HL-60/S4 (cell line): ENCODE measurements around the gene DECR2.
"Not testable (repeated sequence)": the region's sequence is repeated elsewhere in the genome, so short reads cannot be mapped to it uniquely, and the experiment has no call there.

Experiments used
- in situ Hi-C: fragments of 300-500 bp; cut with MboI; formaldehyde crosslinking; loops from 2 replicates; pipeline ENCODE4 v1.14.3; 2022; ENCODE audit warnings: low sequenced_read_pairs

Gene DECR2

DNA sequence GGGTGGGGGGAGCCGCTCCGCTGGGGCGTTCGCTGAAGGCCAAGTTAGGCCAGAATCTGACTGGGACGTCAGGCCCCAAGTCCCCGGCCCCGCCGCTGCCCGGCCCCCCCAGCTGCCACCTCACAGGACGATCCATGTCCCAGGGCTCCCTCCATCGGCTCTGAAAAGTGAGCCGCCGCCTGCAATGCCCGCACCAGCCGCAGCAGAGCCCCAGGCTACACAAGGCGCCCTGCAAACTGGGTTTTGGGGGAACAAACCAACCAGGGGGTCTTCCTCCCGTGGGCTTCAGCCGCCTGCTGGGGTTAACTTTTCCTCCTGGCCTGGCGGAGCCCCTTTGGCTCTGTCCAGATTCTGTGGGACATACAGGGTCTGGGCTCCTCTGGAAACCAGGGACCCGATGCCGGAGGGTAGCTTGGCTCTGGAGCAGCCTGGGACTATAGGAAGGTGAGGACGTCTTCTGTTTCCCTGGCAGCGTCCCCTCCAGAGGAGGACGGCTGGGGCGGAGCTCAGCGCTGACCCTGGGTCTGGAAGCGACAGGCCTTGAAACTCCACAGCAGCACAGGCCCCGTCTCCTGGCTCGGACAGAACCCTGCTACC is 3.9 kb upstream of the DECR2 start:
- in situ Hi-C loops = loop anchor here (10.0 kb wide), 1 partner anchor 267 kb away; the partner anchor contains the start of gene RHOT2

GRCh38 chr16:398561-399339 is 2.9 kb upstream of the DECR2 start:
- in situ Hi-C loops = loop anchor here (10.0 kb wide), 1 partner anchor 266 kb away; the partner anchor contains the start of gene RHOT2

DNA sequence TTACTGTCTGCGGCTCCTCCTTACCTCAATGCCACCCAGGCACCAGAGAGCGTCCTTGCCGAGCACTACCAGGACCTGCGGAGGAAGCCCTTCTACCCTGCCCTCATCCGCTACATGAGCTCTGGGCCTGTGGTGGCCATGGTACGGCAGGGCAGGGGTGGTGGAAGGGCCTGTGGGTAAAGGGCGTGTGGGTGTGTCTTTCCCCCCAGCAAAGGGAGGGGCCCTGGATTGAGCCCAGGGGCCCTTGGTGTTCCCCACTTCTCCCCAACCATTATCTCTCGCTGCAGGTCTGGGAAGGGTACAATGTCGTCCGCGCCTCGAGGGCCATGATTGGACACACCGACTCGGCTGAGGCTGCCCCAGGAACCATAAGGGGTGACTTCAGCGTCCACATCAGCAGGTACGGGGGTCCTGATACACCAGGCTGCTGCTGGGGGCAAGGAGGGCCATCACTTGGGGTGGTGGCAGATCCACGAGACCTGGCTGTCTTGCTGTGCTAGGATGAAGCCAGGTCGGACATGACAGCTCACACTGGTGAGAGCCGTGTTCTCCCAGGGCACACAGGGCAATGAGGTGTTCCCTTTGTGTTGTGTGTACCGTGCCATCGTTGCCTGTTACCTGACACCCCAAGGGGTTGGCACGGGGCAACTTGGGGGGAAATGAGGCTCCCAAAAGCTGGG is 2.2 kb upstream of the DECR2 start:
- in situ Hi-C loops = loop anchor here (10.0 kb wide), 1 partner anchor 265 kb away; the partner anchor contains the start of gene RHOT2

- in situ Hi-C loops = no loop called here
These were observed 1.6 kb upstream of the DECR2 start for GRCh38 chr16:400061-400591.

DNA sequence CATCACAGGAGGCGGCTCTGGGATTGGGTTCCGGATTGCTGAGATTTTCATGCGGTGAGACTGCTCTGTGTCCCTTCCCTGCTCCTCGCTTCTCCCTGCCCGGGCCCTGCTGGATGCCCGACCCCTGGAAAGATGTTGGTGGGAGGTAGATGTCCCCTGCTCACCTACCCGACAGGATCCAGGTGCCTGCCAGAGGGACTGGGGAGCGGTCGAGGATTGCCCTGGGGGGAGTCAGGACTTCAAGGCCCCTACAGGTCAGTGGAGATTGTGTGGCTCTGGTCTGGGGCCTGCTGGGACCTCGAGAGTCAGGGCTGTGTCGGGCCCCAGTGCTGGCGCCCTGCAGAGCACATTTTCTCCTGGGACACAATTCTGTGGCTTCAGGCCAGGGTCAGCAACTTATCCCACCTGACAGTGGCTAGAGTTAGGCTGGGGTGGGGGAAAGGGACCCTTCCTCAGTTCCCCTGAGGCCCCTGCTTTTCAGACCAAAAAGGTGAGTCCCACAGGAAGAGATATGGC is 3.3 kb downstream of the DECR2 start:
- in situ Hi-C loops = no loop called here

- in situ Hi-C loops = no loop called here
These were observed 4.1 kb downstream of the DECR2 start for GRCh38 chr16:405548-406506.

DNA sequence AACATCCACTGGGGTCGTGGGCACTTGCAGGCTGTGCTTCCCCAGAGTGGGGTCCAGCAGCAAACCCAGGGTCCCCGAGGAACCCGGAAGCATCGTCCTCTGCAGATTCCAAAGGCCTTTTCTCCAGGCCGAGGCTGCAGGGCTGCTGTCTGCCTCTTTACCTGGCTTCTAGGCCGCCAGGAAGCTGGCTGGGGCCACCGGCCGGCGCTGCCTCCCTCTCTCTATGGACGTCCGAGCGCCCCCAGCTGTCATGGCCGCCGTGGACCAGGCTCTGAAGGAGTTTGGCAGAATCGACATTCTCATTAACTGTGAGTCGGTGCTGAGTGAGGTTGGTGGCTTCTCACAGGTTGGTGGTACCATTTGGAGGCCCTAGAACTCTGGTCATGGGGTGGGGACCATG is 5.6 kb downstream of the DECR2 start:
- in situ Hi-C loops = no loop called here

- in situ Hi-C loops = no loop called here
These were observed 9.0 kb downstream of the DECR2 start for GRCh38 chr16:410516-411178.

- in situ Hi-C loops = no loop called here
These were observed 10.0 kb downstream of the DECR2 start for GRCh38 chr16:411576-412265.

DNA sequence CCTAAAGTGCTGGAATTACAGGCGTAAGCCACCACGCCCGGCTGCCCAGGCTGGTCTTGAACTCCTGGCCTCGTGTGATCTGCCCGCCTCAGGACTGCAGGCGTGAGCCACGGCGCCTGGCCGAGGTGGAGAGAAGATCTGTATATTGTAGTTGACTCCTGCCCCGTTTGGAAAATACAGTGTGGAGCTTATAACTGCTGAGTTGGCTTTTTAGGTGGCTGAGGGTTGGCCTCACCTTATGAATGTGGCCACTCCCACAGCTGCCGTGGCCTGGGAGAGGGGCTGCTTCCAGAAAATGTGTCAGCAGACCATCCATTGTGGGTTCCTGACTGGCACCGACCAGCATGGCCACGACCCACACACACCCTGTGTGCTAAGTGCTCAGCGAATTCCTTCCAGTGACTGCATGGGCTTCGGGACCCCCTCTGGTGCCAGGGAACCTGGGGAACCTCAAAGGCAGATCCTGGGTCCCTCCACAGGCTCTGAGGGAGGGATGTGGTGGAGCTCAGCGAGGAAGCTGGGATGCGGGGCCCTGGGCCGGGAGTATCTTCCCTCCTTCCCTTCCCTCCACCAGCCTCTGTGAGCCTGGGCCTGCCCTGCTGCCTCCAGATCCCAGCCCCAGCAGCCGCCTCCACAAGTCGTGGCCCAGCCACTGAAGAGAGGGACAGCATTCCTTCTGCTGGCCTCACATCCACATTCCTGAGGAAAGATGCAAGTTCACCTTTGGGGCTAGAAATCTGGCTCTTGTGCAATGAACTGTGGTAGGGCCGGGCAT is 12.9 kb downstream of the DECR2 start:
- in situ Hi-C loops = no loop called here

DNA sequence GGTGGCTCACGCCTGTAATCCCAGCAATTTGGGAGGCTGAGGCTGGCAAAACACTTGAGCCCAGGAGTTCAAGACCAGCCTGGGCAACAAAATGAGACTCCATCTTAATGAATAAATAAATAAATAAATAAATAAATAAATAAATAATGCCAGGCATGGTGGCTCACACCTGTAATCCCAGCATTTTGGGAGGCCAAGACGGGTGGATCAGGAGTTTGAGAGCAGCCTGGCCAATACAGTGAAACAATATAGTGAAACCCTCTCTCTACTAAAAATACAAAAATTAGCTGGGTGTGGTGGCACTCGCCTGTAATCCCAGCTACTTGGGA is 13.4 kb downstream of the DECR2 start:
- in situ Hi-C loops = not testable (repeated sequence)

GRCh38 chr16:422179-422578 is 20.5 kb downstream of the DECR2 start:
- in situ Hi-C loops = not testable (repeated sequence)

DNA sequence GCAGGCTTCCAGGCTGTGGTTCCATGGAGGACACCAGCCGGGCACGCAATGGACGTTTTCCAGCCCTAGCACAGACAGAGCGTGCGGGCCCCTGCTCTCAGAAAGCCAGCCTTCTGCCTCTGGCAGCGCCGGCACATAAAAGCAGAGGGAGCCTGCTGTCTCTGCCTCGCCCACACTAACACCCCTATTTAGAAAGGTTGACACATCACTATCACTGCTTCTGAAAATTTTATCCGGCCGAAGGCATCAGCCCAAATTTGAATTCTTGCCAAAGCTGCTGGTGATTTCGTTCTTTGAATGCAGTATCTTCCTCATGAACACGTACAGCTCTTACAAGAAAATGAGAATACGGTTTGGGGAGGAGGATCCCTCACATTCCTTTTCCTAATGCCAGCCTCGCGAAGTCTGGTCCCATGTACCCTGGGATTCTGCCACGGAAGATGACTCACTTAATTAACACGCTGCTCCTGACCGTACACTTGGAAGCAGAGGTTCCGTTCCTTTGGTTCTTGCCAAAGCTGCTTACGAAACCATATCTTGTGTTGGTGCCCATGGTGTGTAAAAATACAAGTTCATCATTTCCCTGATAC is 22.4 kb downstream of the DECR2 start:
- in situ Hi-C loops = no loop called here

DNA sequence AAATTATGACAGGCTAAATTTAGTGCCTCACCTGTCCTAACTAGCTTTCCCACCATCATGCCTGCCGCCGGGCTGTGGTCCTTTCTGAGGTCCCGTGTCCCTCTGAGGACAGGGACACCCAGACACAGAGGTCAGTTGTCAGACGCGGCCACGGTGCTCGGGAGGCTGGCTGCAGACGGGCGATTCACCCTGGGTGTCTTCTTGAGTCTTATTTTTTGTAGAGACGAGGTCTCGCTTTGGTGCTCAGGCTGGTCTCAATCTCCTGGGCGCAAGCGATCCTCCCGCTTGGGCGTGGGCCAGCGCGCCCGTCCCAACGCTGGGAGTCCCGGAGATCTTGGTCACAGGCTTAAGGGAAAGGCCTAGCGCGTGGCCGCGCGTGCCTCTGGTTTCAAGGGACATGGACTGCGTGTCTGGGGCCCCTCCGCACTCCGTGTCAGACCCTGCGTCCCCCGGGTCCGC is 23.0 kb downstream of the DECR2 start:
- in situ Hi-C loops = no loop called here

DNA sequence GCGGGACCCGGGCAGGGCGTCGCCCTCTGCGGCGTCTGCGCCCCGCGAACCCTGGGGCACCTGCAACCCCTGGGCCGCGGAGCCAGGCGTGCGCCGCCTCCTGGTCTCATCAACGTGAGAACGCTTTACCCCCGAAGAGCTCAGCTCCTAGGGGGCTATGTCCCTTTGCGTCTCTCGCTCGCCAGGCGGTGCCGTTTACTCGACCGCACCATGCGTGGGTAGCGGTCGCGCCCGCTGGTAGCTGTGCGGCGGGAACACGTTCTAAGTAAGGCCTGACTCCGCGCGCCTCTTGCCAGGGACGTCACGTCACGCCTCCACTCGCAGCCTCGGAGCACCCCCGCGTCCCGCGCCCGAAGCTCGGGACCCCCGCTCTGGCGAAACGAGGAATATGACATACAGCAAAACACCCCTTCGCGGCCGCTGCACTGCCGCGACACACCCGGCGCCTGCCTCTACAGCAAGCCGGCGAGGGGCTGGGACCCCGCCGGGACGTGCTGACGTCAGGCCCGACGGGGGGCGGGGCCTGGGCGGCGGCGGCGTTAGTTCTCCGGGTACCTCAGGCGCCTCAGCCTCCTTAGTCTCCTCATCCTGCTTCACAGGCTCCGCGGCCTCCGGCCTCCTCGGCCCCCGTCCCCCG is 23.5 kb downstream of the DECR2 start, which contains the start of gene RAB11FIP3:
Gene RAB11FIP3 (plus strand): TSS at position 568 of the 637 bp plus-strand sequence. CDS start 358 bp downstream, outside the sequence.
- in situ Hi-C loops = no loop called here

- in situ Hi-C loops = no loop called here
These were observed 24.0 kb downstream of the DECR2 start for GRCh38 chr16:425740-426114.

- in situ Hi-C loops = no loop called here
These were observed 24.6 kb downstream of the DECR2 start for GRCh38 chr16:426115-426905.
